HG03280 (cell line): ENCODE data around the gene HADHB.
"Not testable (repeated sequence)": the region's sequence is repeated elsewhere in the genome, so short reads cannot be mapped to it uniquely, and the experiment has no call there.

Experiments used
- ATAC-seq: cut with Tn5 transposase; IDR thresholded peaks from one replicate; pipeline ENCODE4 v1.9.1; 2021; ENCODE audit warnings: mild to moderate bottlenecking, moderate library complexity; ENCODE audit not compliant: unreplicated experiment

The HADHB gene

GRCh38 chr2:26290001-26290400 lies 45.3 kb downstream of the HADHB start:
- no peak for ATAC-seq

DNA sequence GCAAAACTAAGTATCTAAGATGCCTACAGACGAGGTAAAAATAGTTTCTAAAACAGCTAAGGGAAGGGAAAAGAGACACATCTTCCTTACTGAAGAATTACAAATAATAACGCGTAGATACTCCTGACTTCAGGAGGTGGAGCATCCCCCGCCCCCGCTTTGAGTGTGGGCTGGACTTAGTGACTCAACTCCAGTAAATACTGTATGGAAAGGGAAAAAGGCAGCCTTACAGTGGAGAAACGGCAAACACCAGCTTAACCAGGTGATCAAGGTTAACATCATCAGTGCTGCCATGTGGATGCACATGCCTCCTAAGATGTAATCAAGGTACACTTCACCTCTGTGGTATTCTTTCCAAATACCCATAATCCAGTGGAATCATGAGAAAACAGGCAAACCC lies 47.9 kb downstream of the HADHB start:
- no peak for ATAC-seq

GRCh38 chr2:26295511-26295910 lies 50.8 kb downstream of the HADHB start:
- ATAC-seq = no peak

- ATAC-seq = no peak
These were observed 52.3 kb downstream of the HADHB start for GRCh38 chr2:26297061-26297460.

DNA sequence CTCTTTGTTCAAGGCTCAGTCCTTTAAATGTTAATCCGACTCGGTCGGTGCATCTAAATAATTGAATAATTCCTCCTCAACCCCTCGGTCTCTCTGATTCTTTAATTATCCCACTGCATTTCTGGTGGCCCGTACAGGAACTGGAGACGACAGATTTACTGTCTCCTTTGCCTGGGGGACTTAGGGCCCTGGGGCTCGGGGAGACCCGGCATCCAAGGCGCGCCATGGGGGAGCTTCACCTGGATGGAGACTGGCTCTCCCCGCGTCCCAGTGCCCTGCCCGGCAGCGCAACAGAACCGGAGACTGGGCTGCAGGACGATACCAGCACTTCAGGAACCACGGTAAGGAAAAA lies 53.5 kb downstream of the HADHB start:
- ATAC-seq = no peak

GRCh38 chr2:26298638-26299393 lies 54.1 kb downstream of the HADHB start:
- no peak for ATAC-seq

DNA sequence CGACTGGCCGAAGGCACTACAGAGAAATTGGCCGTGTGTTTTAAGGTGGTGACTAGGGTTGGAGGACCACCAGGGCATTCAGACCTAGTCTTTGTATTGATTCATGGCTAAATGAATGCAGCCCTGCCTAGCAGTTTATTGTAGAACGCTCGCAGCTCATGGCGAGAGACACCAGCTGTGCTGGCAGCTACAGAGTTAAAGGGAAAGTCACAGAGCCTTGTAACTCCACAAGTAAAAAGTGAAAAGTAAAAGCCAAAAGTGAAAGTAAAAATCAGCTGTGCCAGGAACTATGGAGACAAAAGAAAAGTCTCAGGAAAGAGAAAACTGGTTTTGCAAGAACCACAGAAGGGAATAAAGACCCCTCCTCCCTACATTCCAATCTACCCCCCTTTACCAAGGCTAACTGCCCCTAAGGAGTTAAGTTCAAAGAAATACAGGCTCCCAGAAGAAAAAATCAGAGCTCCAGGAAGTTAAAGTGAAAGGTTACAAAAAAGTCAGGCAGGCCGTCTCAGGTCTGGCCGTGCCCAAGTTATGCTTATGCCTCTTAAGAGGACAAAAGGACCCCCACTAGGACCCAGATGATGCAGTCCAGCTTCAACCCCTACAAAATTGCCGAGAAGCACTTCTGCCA lies 54.8 kb downstream of the HADHB start:
- ATAC-seq = no peak

GRCh38 chr2:26300234-26300925 lies 55.6 kb downstream of the HADHB start:
- ATAC-seq = no peak

GRCh38 chr2:26302846-26303245 lies 58.1 kb downstream of the HADHB start:
- no peak for ATAC-seq

DNA sequence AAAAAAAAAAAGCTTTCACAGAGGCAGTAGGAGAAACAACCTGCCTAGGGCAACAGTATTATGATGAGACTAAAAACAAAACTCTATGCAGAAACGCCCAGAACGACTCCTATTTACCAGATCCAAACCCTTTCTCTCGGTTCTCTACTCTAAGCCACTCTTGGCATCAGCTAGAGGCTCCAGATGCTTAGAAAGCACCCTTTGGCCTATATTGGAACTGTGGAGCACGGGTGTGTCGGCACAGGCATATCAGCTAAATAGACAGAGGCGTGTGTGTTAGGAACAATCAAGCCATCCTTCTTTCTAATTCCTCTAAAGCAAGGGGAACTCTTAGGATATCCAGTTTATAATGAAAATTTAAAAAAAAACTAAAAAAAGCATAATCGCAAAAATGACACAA lies 60.4 kb downstream of the HADHB start:
- not testable (repeated sequence) for ATAC-seq

- ATAC-seq = no peak
These were observed 60.8 kb downstream of the HADHB start for GRCh38 chr2:26305540-26305939.

DNA sequence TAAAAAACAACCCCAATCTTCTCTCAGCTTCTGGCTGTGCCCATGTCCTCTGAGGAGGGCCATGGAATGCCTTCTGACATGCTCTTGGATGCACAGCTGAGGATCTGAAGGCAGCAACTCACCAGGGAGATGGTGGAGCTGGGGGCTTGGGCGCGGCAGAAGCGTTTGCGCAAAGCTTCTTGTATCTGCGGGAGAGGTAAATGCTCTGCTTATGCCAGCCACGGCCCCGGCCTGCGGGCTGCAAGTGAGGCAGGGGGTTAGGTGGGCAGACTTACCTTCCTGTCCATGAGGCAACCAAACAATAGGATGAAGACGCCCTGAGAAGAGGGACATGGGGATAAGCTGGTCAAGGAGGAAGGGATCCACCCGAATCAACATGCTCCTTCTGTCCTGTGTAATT lies 65.2 kb downstream of the HADHB start:
- ATAC-seq = no peak

GRCh38 chr2:26312471-26312870 lies 67.7 kb downstream of the HADHB start:
- ATAC-seq = no peak

DNA sequence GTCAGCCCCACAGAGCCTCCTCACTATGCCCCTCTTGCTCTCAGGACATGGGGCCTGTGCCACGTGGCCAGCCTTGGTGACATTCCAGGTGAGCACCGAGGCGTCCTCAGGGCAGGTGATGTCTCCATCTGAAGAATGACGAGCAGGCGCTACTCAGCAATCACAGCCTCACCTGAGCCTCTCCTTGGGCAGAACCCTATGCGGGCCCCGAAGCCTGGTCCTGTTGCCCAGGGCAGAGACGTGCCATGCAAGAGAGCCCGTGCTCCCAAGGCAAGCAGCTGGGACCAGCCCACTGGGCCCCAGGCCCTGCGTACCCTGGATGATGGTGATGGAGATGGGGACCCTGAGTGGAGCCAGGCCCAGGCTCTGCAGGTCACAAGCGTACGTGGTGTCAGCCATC lies 68.7 kb downstream of the HADHB start:
- ATAC-seq = no peak

DNA sequence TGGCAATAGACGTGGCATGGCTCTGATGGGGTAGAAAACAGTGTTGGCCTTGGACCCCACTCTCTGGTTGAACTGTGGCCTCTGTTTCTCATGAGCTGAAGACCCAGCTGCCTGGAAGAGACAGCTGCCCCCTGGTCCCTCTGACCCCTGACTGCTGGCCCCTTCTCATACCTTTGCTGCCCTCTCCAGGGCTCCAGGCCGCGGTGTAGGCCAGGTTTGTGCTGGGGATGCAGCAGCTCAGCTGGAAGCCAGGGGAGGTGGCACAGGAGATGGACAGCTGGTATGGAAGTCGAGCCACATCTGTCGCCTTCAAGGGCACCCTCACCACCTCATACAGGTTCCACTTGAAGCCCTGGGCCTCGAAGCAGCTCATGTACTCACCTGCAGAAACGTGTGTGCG lies 69.5 kb downstream of the HADHB start:
- ATAC-seq = no peak

DNA sequence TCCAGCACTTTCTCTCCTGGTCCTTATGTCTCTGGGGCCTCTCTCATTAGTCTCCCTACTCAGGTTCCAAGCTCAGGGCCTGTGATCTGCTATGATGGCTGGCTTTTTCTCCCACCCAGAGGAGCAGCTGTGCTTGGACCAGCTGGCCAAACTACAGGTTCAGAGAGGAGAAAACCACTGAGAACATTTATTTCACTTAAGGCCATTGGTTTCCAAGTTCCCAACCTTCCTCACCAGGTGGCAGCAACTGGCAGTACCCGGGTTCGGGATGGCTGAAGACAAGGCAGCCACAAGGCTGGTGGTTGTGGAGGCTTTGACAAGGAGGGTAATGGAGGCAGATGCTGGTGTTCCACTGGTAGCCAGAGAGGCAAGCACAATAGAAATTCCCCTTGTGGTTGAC lies 71.3 kb downstream of the HADHB start:
- no peak for ATAC-seq

GRCh38 chr2:26316845-26317244 lies 72.1 kb downstream of the HADHB start:
- no peak for ATAC-seq

DNA sequence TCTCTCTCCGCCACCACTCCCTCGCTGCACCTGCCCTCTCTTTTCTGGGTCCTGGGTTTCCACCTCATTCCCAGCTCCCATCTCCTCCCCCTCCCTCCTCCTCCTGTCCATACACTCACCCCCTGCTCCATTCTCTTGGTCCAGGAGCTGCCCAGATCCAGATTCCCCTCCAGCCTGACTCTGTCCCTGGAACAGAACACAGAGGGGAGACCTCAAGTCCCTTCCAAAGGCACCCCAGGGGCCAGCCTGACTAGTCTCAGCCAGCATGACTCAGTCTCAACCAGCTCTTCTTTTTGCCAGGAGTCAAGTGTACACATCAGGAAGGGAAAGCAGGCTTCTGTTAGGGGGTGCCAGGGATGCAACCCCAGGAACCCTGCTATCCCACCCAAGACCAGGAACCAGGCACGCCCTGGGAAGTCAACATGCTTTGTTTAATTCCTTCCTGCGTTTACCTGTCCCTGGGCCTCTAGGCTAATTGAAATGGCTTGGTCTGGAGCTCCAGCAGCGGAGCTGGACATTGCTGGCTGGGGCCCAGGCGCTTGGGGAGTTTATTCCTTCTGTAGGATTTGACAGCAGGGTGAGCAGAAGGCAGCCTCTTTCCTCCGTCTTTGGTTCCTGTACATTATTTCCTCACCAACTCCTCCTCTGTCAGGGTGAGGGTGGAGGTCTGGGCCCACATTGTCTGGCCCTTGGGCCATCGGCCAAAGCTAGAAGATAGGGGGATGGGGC lies 72.8 kb downstream of the HADHB start:
- ATAC-seq = no peak

GRCh38 chr2:26318950-26319349 lies 74.2 kb downstream of the HADHB start:
- no peak for ATAC-seq

GRCh38 chr2:26324479-26324878 lies 79.7 kb downstream of the HADHB start:
- not testable (repeated sequence) for ATAC-seq

DNA sequence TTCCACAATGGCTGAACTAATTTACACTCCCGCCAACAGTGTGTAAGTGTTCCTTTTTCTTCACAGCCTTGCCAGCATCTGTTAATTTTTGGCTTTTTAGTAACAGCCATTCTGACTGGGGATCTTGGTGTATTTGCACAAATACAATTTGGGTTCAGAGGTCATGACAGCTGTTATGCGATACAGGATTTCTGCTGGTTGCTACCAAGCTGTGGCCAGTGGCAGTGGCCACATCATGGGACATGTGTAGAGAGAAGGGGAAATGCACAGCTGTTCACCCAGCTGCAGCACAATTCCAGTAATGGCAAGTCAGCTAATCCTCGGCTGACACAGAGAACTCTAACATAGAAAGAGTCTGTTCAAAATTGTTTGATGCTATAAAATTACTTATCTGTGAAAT lies 80.2 kb downstream of the HADHB start:
- ATAC-seq = no peak

DNA sequence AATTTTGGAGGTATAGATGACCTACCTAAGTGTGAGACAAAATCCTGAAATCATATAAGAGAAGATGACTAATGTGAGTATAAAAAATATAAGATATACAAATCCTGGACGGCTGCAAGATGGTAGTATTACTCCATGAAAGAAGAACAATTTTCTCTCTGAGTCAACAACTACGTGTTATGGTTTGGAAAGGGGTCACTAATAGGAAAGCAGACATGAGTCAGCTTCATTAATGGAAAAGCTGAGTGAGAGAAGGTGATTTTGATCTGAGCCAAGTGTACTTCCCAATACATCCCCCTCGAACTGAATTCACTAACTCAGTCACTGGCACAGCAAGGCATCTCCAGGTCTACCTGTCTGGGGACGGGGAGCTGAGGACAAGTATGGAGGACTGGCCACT lies 81.1 kb downstream of the HADHB start:
- no peak for ATAC-seq
